Activated CD4-positive, alpha-beta T cell treated with anti-CD3 and anti-CD28 coated beads, Interleukin-2, amount 50 U/mL, for 16 hours (primary cell): ENCODE data around the gene SYNGR4.

Experiments
- DNase-seq: peaks from one replicate; pipeline ENCODE4 v3.0.0-alpha.2; 2020

SYNGR4 gene

GRCh38 chr19:48341515-48342413, 22.4 kb upstream of the SYNGR4 start:
- no peak for DNase-seq

GRCh38 chr19:48342414-48342738, 21.8 kb upstream of the SYNGR4 start:
- DNase-seq = no peak

GRCh38 chr19:48342841-48343540, 21.2 kb upstream of the SYNGR4 start:
- DNase-seq = no peak

- DNase-seq = no peak
These were observed 19.3 kb upstream of the SYNGR4 start for GRCh38 chr19:48344892-48345291.

- no peak for DNase-seq
These were observed 18.0 kb upstream of the SYNGR4 start for GRCh38 chr19:48346191-48346590.

GRCh38 chr19:48348045-48348444, 16.1 kb upstream of the SYNGR4 start:
- DNase-seq = no peak

- DNase-seq = no peak
These were observed 15.4 kb upstream of the SYNGR4 start for GRCh38 chr19:48348737-48349136.

GRCh38 chr19:48350856-48351255, 13.3 kb upstream of the SYNGR4 start:
- DNase-seq = no peak

GRCh38 chr19:48351341-48351752, 12.8 kb upstream of the SYNGR4 start:
- peak; percentile 85 for DNase-seq

- DNase-seq = no peak
These were observed 10.5 kb upstream of the SYNGR4 start for GRCh38 chr19:48353677-48354076.

- no peak for DNase-seq
These were observed 9.7 kb upstream of the SYNGR4 start for GRCh38 chr19:48354332-48354992.

- no peak for DNase-seq
These were observed 8.7 kb upstream of the SYNGR4 start for GRCh38 chr19:48355365-48355954.

- DNase-seq = no peak
These were observed 5.0 kb upstream of the SYNGR4 start for GRCh38 chr19:48359123-48359522.

GRCh38 chr19:48361912-48362311, 2.3 kb upstream of the SYNGR4 start:
- DNase-seq = no peak

GRCh38 chr19:48362716-48363499, 1.3 kb upstream of the SYNGR4 start:
- peak; percentile 96 for DNase-seq

GRCh38 chr19:48363500-48363809, 712 bp upstream of the SYNGR4 start:
- no peak for DNase-seq

- no peak for DNase-seq
These were observed 606 bp downstream of the SYNGR4 start for GRCh38 chr19:48364598-48365348.

GRCh38 chr19:48365602-48366001, 1.4 kb downstream of the SYNGR4 start:
- DNase-seq = no peak

GRCh38 chr19:48367855-48368254, 3.7 kb downstream of the SYNGR4 start:
- DNase-seq = no peak

- no peak for DNase-seq
These were observed 4.8 kb downstream of the SYNGR4 start for GRCh38 chr19:48368936-48369335.

GRCh38 chr19:48370955-48371354, 6.8 kb downstream of the SYNGR4 start:
- no peak for DNase-seq

GRCh38 chr19:48371367-48371766, 7.2 kb downstream of the SYNGR4 start:
- DNase-seq = no peak
